DMS114 treated with DMSO at 0.1 percent for 48 hours (cell line): ENCODE data around the gene NMB.

ENCODE experiments used
- DNase-seq: peaks from one replicate; lab custom pipeline; 2025; ENCODE audit not compliant: unreplicated experiment; lab: John Stamatoyannopoulos, UW

Gene NMB

DNA sequence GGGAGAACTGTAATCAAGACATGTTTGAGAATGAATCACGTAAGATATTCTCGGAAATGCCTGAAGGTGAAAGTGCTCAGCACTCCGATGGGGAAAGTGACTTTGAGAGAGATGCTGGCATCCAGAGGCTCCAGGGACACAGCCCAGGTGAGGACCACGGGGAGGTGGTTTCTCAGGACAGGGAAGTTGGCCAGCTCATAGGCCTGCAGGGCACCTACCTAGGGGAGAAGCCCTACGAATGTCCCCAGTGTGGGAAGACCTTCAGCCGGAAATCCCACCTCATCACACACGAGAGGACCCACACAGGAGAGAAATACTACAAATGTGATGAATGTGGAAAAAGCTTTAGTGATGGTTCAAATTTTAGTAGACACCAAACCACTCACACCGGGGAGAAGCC is 37.4 kb downstream of the NMB start:
- no peak for DNase-seq

GRCh38 chr15:84616235-84616634 is 41.8 kb downstream of the NMB start:
- no peak for DNase-seq

DNA sequence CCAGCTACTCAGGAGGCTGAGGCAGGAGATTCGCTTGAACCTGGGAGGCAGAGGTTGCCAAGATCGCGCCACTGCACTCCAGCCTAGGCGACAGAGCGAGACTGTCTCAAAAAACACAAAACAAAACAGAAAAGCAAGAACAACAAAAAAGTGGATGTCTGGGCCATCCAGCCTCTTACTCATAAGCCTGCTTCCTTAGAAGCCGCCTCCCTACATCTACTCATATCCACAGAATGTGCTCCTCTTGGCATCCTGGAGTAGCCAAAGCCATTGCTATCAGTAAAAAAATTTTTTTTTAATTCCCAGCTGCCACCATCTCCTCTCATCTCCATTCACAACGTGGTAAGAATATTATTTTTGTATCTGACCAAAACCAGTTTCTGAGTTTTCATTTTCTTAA is 46.4 kb downstream of the NMB start:
- no peak for DNase-seq

DNA sequence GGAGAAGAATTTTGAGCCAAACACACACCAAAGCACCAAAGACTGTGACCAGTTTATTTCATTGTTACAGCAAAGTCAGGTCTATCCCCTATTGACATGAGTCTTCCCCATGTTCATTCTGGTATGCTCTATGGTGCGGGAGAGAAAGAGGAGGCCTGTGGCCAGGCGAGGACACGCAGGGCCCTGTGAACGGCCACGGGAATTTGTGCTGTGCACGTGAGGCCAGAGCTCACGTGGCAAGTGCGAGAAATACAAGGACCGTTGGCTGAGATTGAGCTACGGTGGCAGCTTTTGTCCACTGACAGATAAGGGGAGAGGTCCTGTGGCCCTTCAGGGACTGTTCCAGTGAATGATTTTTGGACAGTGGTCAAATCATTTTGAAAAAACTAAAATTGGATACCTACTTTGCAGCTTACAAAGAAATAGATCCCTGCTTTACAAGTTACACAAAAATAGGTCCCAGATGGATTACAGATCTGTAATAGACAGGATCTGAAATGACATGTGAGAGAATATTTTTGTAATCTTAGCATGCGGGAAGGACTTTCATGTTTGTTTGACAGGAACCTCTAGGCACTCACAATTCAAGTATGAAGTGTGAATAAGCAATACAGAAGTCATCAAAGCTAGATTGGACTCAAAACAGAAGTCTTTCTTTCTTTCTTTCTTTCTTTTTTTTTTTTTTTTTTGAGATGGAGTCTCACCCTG is 48.0 kb downstream of the NMB start:
- no peak for DNase-seq

DNA sequence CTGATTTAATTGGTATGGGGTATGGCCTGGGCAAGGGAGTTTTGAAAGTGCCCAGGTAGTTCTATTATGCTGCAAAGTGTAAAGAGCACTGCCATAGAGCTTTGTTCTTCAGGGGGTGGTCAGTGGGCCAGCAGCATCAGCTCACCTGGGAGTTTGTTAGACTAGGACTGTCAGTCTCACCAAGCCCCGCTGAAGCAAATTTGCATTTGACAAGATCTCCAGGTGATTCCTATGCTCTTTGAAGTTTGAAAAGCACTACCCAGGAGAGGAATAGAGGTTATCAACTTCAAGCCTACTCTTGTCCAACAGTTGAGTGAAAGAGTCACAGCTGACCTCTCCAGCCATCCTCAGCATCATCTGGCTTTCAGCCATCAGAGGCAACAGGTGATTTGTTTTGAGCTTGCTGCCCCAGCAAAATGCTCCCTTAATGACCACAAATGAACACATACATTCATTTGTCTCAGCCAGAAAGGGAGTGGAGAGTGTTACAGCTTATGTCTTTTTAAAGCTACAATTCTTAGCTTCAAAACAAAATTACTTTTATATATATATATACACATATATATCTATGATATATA is 49.2 kb downstream of the NMB start:
- DNase-seq, result no peak

DNA sequence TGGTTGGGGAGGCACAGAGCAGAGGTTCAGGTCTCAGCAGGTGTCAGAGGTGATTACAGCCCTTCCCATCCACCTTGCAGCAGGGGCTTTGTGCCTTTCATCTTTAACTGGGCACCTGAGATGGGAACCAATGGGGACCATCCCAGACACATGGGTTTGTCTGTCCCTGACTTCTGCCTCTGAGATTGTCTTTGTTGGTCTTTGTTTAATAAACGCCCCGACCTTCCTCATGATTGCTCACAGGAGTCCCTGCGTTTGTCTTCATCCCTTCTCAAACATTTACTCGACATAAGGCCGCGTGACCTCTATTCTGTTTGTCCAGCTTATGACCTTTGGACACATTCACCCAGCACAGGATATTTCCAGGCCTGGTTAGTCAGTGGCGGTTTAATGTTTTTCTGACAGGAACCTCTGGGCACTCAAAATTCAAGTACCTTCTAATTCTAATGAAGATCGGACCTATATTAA is 51.3 kb downstream of the NMB start:
- no peak for DNase-seq

- no peak for DNase-seq
Measured at GRCh38 chr15:84605554-84605882, 52.5 kb downstream of the NMB start.
